Caki2 (cell line): ENCODE results near the gene NINJ2. TPM values are rescaled to one million over a fixed set of nuclear protein-coding genes. Genes with fewer than 3 reads are reported as not detected.

Source experiments
- DNase-seq: peaks from one replicate; pipeline ENCODE4 v3.0.0-alpha.2; 2015; ENCODE audit warnings: low read depth
- in situ Hi-C: cut with HindIII; loops from 2 replicates; pipeline ENCODE4 v1.10.0; 2016; ENCODE audit warnings: low sequenced_read_pairs, low pct_unique_long_range_greater_than_20kb, mixed read lengths
- total RNA-seq: library from RNA; depleted of rRNA; stranded (reverse); fragments of >200 nt; shearing (Covaris generic); gene quantifications from 2 replicates; pipeline ENCODE4 v1.2.3, GENCODE V29; 2014; ENCODE audit warnings: low replicate concordance

NINJ2 gene
- total RNA-seq, 1 experiment from 2014 or later = not detected

- in situ Hi-C loops = no loop called here
- DNase-seq = no peak
These were observed 15.8 kb upstream of the NINJ2 start for GRCh38 chr12:678747-679712.

DNA sequence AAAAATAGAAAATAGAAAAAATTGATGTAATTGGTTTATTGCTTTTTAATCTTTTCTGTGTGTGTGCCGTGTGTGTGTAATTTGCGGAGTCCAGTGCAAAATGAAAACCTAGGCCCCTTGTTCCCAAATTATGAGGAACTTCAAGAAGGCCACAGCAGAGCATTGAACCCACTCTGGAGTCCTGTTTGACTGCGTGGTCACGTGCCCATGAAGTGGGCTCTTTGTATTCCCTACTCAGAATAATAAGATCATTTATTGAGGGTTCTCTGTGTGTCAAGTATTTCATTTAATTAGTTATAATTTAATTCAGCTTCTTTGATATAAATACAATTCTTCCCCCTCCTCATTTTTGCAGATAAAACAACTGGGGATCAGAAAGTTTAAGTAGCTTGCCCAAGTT, 12.3 kb upstream of the NINJ2 start:
- in situ Hi-C loops = no loop called here
- no peak for DNase-seq

GRCh38 chr12:674272-674781, 11.1 kb upstream of the NINJ2 start:
- in situ Hi-C loops = no loop called here
- DNase-seq = no peak

GRCh38 chr12:673849-674248, 10.6 kb upstream of the NINJ2 start:
- no peak for DNase-seq
- in situ Hi-C loops = no loop called here

GRCh38 chr12:669576-669945, 6.3 kb upstream of the NINJ2 start:
- no peak for DNase-seq
- in situ Hi-C loops = no loop called here

- in situ Hi-C loops = no loop called here
- no peak for DNase-seq
These were observed 4.8 kb upstream of the NINJ2 start for GRCh38 chr12:668090-668481.

- in situ Hi-C loops = no loop called here
- no peak for DNase-seq
These were observed 3.6 kb upstream of the NINJ2 start for GRCh38 chr12:666766-667308.

DNA sequence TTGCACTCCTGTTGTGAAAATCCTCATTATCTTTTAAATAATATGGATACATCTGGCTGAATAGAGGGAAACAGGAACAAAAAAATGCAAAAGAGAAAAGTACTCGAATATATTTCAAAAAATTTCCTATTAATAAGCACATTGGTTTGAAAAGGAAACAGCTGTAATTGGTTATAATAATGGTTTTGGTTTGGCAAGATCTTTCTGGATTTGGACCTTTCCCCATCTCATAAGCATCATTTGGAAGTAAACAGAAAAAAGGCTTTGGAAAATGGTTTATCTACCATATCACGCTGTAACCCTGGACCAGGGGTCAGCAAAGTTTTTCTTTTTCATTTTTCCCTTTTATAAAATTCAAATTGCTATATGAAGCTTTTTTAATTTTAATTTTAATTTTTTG, 2.8 kb upstream of the NINJ2 start:
- no peak for DNase-seq
- in situ Hi-C loops = no loop called here

- DNase-seq = no peak
- in situ Hi-C loops = no loop called here
These were observed 1.5 kb upstream of the NINJ2 start for GRCh38 chr12:664779-665092.

DNA sequence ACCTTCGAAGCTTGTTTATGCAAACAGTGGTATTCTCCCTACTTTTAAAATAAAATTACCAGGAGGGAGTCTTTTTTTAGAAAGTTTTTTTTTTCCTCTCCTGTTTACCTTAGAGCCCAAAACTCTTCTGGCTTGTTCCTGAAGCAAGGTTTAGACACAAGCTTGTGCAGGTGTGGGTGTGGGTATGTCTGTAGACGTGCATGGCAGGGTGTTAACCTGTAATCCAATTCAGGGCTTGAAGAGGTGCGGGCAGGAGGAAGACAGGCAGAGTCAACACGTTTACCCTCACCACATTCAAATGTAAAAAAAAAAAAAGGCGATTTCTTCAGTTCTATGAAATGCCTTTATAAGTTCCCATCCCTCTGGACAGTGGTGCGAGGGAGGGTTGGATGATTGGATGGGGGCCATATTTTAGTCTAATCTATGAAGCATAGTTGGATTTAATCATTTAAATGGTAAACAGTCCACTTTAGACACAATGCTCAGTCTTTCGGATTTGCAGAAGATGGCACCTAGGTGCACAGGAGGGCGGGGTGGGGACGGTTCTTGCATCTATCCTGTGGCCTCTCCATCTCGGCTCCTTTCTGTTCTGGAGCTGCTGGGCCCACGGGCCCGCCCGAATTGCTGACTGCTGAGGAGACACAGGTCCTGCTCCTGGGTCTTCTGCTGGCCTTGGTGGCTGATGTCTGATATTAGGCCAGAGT, 982 bp upstream of the NINJ2 start:
- in situ Hi-C loops = no loop called here

GRCh38 chr12:662566-663292, 516 bp downstream of the NINJ2 start:
- in situ Hi-C loops = no loop called here
- DNase-seq = no peak

More for the DNA sequence above, 982 bp upstream of the NINJ2 start:
- no peak for DNase-seq

GRCh38 chr12:661720-662486, 1.3 kb downstream of the NINJ2 start:
- in situ Hi-C loops = no loop called here
- no peak for DNase-seq

GRCh38 chr12:659090-659683, 4.1 kb downstream of the NINJ2 start:
- in situ Hi-C loops = no loop called here
- DNase-seq = no peak

- in situ Hi-C loops = no loop called here
- DNase-seq = no peak
These were observed 12.3 kb downstream of the NINJ2 start for GRCh38 chr12:650983-651382.

- in situ Hi-C loops = no loop called here
- no peak for DNase-seq
These were observed 15.7 kb downstream of the NINJ2 start for GRCh38 chr12:647385-648085.

DNA sequence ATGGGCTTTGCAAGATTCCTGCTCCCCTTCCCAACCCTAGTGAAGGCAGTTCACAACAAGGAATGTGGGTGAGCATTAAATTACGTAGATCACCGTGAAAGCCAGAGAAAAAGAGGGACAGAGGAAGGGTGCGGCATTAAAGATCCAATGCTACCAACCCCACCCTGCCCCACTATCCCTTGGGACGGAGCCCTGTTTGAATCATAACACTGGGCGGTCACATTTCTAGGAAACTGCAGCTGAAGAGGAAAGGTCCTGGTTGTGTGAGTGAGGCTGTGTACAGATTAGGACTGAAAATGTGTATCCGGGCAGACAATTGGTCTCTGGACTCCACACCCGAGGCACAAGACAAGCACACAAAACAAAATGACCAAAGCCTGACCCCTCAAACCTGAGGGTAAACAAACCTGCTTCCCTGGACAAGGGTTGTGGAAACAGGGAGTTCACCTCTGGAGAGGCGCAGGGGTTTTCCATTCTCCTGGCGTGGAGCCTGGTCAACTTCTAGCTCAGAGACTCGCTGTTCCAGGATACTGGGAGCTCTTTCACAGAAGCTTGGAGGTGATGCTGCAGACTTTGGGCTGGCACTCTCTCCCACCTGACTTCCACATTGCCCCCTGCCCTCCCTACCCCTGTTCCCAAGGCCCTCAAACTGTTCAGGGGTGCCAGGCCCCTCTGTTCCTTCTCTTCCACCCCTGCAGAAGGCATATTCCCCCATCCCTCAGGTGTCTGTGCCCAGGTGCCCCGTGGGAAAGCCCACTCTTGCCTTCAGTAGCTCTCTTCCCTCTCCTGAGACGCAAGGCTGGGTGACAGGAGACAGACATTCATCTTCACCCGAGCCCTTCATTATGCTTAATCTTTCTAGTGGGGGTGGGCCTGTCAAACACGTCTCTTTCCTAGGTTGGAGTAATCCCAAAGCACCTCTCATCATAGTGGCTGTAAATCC, 16.5 kb downstream of the NINJ2 start:
- DNase-seq = no peak
- in situ Hi-C loops = no loop called here
